NCI-H1092 treated with DMSO at 0.1 percent for 48 hours (cell line): Measurements from ENCODE around the gene TAMALIN.

Source experiments
- DNase-seq: peaks from one replicate; lab custom pipeline; 2025; lab: John Stamatoyannopoulos, UW

The TAMALIN gene

DNA sequence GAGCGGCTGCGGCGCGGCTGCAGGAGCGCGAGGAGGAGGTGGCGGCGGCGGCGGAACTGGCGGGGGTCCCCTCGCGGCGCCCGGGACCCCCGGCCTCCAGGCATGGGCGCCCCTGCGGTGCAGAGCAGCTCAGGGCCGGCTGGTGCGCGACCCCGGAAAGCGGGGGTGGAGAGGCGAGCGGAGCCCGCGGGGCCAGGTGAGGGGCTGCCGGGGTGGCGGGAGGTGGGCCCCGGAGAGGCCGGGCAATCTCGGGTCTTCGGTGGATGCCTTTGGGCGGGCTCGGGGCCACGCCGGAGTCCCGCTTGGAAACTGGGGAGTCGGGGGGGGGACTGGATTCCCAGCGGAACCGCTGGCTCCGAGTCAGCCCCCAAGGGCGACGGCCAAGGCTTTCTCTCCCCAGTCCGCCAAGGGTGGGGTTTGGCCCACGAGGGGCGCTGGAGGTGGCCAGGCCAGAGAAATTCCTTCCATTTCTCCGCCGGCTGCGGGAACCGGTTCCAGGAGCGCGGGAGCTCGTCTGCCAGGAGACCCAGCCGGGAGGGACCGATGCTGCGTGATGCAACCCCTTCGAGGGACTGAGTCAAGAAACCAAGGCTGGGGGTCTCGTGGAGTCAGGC lies 30.6 kb downstream of the TAMALIN start:
- DNase-seq = no peak

DNA sequence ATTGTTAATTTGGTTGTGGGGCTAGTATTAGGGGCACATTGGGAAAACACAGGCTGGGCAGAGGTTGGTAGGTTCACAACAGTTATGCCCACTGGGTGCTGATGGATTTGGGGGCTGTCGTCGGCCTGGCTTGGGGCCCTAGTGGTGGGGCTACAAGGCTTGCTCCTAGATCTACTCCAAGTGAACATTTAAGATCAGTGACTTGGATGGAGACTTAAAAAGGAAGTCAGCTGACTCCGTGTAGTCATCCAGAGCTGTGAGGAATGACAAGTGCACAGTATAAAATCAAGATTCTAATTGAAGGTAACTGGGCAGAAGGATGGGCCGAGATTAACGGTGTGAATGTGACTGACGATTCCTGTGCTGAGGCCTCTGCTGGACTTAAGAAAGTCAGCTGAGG lies 31.7 kb downstream of the TAMALIN start:
- DNase-seq = no peak

DNA sequence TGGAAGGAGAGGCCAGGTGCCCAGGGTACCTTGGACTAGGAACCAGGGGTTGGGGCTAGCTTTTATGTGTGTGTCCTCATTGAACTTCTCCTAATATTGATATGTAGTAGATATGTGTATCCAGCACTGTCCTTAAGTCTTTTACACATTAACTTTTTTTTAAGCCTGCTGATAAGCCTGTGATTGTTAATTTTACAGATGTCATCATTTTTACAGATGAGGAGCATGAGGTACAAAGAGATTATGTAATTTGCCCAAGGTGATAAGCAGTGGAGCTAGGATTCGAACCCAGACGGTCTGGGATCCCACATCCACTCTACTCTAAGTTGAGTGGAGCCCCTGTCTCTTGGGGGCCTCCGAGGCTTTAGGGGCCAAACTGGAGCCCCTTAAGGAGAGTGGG lies 34.3 kb downstream of the TAMALIN start:
- no peak for DNase-seq

DNA sequence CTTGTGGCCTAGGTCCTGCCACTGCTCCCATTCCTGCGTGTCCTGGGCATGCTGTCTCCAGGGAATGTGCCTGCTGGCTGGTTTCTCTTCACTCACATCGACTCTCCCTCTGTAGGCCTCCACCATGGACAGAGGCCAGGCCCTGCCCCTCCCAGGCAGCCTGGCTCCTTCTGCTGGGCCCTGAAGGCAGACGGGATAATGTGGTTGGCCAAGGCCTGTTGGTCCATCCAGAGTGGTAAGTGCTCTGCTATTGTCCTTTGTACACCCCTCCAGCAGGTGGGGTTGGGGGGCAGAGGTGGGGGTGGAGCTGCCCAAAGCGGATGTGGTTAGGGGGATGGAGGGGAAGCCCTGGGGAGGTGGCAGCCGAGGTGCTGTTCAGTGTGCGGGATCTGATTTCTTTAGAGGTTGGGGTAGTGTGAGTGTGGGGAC lies 35.0 kb downstream of the TAMALIN start:
- no peak for DNase-seq

DNA sequence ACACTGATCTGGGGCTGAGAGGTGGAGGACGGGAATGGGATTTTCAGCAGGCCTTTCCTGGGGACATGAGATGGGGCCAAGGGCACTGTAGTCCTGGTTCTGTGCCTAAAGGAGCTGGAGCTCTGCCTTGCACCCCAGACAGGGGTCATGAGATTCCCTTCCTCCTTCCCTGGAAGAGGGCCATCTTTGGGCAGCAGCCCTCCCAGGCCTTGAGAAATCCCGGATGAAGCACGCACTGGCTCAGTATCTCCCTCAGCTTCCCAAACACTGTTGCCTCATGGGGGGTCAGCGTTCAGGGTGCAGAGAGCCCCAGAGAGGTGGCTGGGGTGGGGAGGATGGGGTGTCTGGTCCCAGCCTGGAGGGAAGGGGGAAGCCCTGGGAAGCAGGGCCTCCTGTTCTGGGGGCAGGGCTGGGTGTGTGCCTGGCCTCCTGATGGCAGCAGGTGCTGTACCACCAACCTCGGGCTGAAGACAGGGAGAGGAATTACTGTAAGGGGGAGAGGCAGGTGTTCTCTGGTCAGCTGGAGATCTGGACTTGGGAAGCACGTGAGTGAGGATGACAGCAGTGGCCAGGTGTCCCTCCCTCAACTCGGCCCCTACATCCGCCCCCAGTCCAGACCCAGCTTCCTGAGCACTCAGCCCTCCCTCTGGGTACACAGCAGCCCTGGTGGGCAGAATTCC lies 36.1 kb downstream of the TAMALIN start:
- peak; percentile 62 for DNase-seq

DNA sequence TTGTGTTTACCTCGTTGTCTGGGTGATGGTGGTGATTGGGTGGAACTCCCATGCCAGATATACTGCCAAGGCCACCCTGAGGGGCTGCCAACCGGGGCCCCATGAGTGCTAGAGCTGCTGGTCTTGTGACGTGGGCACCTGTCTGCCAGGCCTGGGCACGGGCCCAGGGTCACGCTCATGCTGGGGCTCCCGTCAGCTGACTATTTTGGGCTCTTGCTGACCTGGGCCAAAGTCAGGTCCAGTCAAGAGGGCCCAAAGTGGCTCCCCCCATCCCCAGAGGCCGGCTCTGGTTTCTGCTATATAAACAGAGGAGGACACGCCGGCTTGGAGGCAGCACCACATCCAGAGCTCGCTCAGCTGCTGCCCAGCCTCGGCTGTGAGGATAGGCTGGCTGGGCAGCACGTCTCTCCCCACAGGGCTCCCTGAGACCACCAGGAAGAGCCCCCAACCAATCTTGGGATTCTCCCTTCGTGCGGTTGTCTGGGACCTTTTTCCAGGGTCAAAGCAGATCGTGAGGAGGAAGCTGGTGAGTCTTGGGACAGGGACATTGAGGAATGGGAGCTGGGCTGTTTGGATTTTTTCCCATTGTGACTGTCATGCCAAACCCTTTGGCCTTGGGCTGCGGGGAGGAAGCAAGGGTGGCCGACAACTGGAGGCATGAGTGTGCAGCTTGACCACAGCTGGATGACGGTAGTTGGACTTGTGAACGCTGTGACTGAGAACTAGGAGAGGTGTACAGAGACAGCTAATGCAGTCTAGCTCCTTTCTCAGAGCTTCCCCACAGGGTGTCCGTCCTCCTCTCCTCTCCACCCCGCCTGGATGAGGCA lies 36.9 kb downstream of the TAMALIN start:
- no peak for DNase-seq

DNA sequence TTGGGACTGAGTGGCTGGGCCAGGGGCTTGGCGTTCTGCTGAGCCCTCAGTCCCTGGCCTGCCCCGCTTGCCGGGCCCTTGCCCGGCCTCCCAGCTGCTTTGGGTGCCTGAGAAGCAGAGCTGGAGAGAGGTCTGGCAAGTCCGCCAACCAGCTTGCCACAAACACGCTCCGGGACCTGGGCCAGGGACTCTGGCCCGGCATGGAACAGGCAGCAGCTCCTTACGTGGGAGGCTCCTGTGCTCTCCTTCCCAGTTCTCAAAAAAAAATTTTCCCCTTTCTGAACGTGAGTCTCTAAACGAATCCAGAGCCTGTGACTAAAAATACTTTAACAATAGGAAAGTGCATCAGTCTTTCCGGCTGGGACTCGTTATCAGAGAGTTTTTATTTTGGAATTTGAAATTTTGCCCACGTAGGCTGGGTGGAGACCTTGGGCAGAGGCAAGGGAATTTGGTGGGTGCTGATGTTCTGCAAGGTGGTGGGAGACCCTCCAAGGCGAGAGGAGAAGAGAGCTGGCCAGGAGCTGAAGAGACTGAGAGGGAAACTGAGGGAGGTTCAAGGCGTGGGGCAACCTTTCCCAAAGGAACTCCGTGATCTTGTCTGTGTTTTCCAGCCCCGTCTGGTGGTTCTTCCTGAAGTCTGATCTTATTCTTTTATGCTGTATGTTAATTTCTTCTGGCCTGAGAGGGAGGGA lies 37.7 kb downstream of the TAMALIN start:
- DNase-seq = no peak

DNA sequence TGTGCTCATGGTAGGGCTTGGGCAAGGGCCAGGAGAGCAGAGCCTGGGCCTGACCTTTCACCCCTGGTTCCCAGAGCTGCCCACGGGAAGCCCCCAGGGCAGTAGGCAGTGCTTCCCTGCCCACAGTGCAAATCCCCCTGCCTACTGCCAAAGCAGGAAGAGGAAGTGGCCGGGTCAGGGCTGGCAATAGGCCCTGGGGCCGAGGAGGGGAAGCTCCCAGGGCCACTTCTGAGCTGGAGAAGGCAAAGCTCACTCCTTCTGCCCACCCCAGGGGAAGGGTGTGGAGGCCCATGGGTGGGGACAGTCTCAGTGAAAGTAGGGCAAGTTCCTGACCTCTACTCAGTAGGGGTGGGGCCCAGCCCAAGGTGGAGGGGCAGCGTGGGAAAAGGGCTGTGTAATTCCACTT lies 39.1 kb downstream of the TAMALIN start:
- DNase-seq = no peak

DNA sequence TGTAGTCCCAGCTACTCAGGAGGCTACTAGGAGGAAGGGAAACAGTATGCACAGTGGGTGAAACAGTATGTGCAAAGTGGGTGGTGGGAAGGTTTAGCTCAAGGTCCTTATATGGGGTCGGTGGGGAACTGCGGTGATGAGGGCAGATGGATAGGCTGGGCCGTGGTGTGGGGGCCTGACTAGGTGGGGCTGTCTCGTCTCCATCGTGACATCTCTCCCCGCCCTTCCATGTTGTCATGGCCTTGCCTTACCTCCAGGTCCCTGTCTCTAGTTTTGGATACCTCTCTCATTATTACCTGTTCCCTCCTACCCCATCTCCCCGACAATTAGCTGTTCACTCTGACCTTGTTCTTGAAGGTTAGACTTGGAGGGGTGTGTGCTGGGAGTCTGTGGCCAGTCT lies 40.1 kb downstream of the TAMALIN start:
- DNase-seq = no peak

DNA sequence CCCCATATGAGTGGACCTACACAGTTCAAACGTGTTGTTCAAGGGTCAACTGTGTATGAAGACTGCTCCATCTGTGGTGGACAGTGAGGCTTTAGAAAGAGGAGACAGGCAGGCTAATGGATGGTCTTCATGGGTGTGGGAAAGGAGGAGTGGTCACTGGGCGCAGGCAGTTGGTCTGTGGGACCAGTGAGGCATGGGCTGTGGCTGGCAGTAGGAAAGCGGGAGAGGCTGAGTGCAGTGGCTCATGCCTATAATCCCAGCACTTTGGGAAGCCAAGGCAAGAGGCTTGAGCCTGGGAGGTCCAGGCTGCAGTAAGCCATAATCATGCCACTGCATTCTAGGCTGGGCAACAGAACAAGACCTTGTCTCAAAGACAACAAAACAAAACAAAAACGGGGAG lies 42.5 kb downstream of the TAMALIN start:
- no peak for DNase-seq

DNA sequence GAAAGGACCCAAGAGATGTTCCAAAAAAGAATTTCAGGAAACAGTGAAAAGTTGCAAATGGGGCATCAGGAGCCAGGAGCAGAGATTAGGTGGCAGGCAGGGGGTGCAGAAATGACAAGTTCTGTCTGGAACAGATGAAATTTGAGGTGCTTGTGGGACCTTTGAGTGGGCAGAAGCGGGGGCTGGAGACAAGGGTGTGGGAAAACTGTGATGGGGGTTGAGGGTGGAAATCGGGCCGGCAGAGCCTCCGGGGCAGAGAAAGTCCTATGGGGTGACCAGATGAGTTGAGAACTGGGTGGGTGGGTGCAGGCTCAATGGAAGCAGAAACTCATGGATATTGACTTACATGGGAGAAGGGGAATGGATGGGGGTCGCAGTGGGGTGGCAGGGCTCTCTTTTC lies 42.9 kb downstream of the TAMALIN start:
- DNase-seq = no peak

DNA sequence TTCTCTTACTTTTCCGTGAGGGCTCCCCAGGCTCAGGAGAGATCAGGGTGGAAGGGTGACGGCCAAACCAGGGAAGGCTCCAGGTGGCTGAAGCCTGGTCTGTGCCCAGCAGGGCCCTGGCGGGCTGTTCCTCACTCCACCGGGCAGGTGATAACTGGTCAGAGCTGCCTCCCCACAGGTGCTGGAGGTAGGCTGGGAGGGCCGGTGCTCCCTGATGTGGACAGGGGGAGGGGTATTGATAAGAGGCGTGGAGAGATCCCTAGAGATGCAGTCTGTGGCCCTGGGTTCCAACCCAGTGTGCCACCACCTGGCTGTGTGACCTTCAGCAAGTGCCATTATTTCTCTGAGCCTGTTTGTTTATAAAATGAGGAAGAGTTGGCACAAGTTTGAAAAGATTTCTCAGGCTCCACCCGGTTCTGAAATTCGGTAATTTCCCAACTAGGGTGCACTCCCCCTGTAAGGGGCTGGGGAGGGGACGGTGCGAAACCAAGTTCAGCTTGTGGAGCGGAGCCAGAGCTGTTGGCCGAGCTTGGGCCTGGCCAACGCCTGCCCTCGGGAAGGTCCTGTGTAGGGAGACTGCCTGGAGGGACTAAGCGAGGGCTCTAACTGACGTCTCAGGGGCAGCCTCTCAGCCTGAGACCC lies 43.5 kb downstream of the TAMALIN start:
- no peak for DNase-seq

DNA sequence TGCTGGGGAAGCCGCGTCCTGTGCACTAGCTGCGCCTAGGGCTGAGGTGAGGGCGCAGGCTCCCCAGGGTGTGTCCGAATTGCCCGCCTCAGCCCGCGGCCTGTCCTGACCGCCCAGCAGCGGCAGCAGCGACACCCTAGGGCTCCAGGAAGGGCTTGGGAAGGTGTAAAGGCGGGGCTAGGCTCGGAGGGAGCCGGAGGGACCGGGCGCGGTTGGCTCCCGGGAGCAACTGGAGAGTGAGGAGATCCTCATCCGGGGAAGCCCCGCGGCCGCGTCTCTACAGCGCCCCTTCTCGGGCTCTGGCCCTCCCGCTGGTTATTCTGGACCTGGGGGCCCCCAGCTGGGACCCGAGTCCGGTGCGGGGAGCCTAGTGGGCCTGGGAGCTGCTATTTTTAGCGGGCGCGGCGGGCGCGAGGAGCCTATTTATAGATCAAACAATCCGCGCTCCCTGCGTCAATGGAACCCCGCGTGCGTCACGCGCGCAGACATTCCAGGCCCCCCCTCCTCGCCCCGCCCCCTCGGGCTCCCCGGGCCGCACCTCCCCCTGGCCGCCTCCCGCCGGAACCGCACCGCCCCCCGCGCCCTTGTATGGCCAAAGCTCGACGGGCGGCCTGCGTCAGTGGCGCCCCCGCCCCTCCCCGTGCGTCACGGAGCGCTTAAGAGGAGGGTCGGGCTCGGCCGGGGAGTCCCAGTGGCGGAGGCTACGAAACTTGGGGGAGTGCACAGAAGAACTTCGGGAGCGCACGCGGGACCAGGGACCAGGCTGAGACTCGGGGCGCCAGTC lies 44.2 kb downstream of the TAMALIN start, which contains the start of gene NR4A1:
Gene NR4A1, plus strand, starts transcription at position 685 of the 784 bp plus-strand sequence. CDS start 2,887 bp downstream, outside the sequence.
- peak; percentile 78 for DNase-seq

DNA sequence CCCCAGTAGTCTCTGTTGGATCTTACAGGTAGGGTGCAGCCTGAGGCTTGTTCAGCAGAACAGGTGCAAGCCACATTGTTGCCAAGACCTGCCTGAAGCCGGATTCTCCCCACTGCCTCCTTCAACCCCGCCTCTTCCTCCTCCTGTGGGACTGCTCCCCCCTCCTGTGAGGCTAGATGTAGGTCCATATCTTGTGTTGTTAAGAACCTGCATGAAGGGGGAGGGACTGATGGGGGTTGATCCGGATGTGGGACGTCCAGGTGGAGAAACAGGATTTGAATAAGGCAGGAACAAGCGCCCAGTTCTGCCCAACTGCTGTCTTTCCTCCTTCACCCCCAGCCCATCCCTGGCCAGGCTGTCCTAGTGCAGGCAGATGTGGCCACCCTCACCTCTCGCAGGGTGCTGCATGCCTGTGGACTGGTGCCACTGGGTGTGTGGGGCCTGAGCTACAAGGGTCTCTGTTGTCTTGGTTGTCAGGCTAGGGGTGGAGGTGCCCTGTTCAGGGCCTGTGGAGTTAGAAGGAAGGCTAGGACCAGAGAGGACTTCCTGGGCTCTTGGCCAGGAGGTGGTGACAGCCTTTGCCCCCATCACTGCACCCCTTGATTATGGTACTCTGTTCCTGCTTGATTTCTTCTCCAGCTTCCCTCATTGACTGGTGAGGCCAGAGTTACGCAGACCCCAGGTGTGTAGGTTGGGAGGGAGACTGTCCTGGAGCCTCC lies 45.9 kb downstream of the TAMALIN start:
- DNase-seq = no peak

DNA sequence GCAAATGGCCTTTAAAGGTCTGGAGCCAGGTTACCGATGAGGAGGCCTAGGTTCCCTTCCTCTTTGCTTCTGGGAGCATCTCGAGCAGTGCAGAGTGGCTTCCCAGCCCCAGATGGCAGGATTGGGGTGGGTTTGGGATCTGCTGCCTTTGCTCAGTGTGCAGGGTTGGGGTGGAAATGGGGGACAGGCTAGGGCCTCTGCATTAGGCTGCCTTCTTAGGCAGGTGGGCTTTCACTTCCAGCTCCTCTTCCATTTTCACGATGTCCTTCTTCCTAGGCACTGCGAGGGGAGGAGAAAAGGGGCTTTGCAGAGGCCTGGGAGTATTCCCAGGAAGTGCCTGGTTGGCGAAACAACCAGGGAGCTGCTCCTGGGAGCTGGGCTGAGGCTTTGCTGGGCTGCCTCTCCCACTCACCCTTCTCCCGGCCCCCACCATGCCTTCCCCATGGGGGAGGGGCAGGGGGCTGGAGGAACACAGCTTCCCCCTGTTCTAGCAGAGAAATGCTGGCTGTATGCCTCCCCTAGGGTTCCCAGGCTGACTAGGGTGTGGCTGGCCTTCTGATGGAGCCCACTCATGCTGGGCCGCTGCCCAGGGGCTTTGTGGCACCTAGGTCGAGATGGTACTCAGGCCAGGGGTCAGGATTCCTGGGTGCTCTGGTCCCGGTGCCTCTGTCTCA lies 46.9 kb downstream of the TAMALIN start:
- DNase-seq = no peak

DNA sequence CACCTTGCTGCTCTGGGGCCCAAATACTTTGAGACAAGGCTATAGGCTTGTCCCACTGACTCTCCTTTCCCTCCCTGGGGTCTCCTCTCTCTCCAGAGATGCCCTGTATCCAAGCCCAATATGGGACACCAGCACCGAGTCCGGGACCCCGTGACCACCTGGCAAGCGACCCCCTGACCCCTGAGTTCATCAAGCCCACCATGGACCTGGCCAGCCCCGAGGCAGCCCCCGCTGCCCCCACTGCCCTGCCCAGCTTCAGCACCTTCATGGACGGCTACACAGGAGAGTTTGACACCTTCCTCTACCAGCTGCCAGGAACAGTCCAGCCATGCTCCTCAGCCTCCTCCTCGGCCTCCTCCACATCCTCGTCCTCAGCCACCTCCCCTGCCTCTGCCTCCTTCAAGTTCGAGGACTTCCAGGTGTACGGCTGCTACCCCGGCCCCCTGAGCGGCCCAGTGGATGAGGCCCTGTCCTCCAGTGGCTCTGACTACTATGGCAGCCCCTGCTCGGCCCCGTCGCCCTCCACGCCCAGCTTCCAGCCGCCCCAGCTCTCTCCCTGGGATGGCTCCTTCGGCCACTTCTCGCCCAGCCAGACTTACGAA lies 47.6 kb downstream of the TAMALIN start:
- DNase-seq = no peak

DNA sequence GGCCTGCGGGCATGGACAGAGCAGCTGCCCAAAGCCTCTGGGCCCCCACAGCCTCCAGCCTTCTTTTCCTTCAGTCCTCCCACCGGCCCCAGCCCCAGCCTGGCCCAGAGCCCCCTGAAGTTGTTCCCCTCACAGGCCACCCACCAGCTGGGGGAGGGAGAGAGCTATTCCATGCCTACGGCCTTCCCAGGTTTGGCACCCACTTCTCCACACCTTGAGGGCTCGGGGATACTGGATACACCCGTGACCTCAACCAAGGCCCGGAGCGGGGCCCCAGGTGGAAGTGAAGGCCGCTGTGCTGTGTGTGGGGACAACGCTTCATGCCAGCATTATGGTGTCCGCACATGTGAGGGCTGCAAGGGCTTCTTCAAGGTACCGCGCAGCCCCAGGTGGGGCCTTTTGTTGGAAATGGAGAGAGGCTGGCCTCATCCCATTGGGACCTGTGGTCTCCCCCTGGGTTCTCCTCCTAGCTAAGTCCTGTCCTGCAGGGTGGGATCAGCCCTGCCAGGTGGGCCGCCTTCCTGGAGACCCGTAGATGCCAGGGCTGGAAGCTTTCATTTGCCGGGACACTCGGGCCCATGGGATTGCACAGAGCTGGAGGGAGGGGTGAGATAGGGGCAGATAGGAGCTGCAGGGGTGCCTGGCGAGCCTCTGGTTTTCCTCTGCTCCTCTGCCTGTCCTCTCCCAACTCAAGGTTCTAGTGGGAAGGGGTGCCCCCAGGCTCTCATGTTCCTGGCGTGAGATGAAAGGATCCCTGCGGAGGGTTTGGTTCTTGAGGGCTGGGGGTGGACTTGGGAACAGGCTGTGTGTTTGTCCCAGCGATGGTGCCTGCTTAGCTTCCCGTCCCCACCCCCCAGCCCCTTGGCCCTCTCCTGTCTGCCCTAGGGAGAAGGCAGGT lies 48.3 kb downstream of the TAMALIN start:
- no peak for DNase-seq
